Panc1 (cell line): Measurements from ENCODE around the gene DCD. TPM values are rescaled to one million over a fixed set of nuclear protein-coding genes. Genes with fewer than 3 reads are reported as not detected.

Source experiments
- ATAC-seq: fragments of 200-7000 bp; cut with Tn5 transposase; 2 replicates; pipeline ENCODE4 v1.9.1; 2020; ENCODE audit warnings: mild to moderate bottlenecking, moderate library complexity
- BruUV-seq: library from RNA; stranded (reverse); fragments of 400-500 nt; replicated peaks from 2 replicates; lab custom pipeline; 2021; lab: Mats Ljungman, UMichigan
- CTCF ChIA-PET: fragments of 300-600 bp; sonication (Branson Sonifier 250); formaldehyde crosslinking; loops from one replicate; lab custom pipeline; 2022; ENCODE audit warnings: antibody characterized with exemption; lab: Charles Lee
- POLR2A ChIA-PET: fragments of 300-600 bp; sonication (Branson Sonifier 250); formaldehyde crosslinking; loops from one replicate; lab custom pipeline; 2022; ENCODE audit warnings: antibody characterized with exemption; lab: Charles Lee
- DNase-seq: peaks from one replicate; pipeline ENCODE4 v3.0.0-alpha.2; 2010; ENCODE audit warnings: low read depth, low spot score
- H3K27ac ChIP-seq: 2 replicates; pipeline ENCODE4 v1.5.1; 2011; ENCODE audit warnings: mild to moderate bottlenecking, low read length, inconsistent platforms
- H3K27me3 ChIP-seq: fragments of 200-500 bp; sonication (Bioruptor generic); 2 replicates; pipeline ENCODE4 v1.6.0; 2014; ENCODE audit warnings: low read length, inconsistent platforms; ENCODE audit not compliant: control insufficient read depth, insufficient read depth
- H3K36me3 ChIP-seq: fragments of 200-500 bp; sonication (Bioruptor generic); 2 replicates; pipeline ENCODE4 v1.5.1; 2014; ENCODE audit warnings: inconsistent platforms, mild to moderate bottlenecking, low read length, moderate library complexity; ENCODE audit not compliant: control insufficient read depth, insufficient read depth
- H3K4me1 ChIP-seq: 2 replicates; pipeline ENCODE4 v1.5.1; 2011; ENCODE audit warnings: inconsistent platforms, mild to moderate bottlenecking, low read length, moderate library complexity; ENCODE audit not compliant: control insufficient read depth, insufficient read depth
- H3K4me3 ChIP-seq, 2 experiments: 2 replicates each; pipeline ENCODE4 v1.5.1; 2011 to 2012; ENCODE audit warnings: low read depth in 2 of 2, low read length in 2 of 2, mild to moderate bottlenecking in 2 of 2, inconsistent platforms in 1 of 2, moderate library complexity in 1 of 2
- H3K9me3 ChIP-seq: fragments of 200-500 bp; sonication (Bioruptor generic); 2 replicates; pipeline ENCODE4 v1.5.1; 2014; ENCODE audit warnings: low read depth, mild to moderate bottlenecking, inconsistent platforms, low read length, moderate library complexity; ENCODE audit not compliant: control insufficient read depth, insufficient read depth
- POLR2AphosphoS5 ChIP-seq: IDR thresholded peaks from 2 replicates; pipeline ENCODE4 v1.6.1; 2012; ENCODE audit warnings: mild to moderate bottlenecking, low read depth, low read length, moderate library complexity
- SIN3A ChIP-seq: IDR thresholded peaks from 2 replicates; pipeline ENCODE4 v1.6.1; 2012; ENCODE audit warnings: low read depth, mild to moderate bottlenecking, low read length, moderate library complexity, borderline replicate concordance; ENCODE audit not compliant: insufficient read depth
- TCF7L2 ChIP-seq: IDR thresholded peaks from 2 replicates; pipeline ENCODE4 v1.6.1; 2011; ENCODE audit warnings: mild to moderate bottlenecking, low read depth, low read length, inconsistent platforms
- in situ Hi-C: cut with HindIII; loops from 2 replicates; pipeline ENCODE4 v1.10.0; 2016; ENCODE audit warnings: low sequenced_read_pairs, low pct_unique_long_range_greater_than_20kb
- intact Hi-C: fragments of 100-400 bp; cut with micrococcal nuclease; formaldehyde crosslinking; loops from one replicate; pipeline ENCODE4 v1.10.0; 2022; ENCODE audit not compliant: unreplicated experiment
- total RNA-seq: library from RNA; stranded (reverse); gene quantifications from one replicate; pipeline ENCODE4 v1.2.1, GENCODE V29; 2021; ENCODE audit not compliant: unreplicated experiment
- TF ChIP-seq, protein P1 (sequence below), 2 experiments: IDR thresholded peaks; 2 replicates each; pipeline ENCODE4 v1.6.1; 2011 to 2012; ENCODE audit warnings: low read depth in 2 of 2, control low read depth in 1 of 2, low read length in 1 of 2, mild to moderate bottlenecking in 1 of 2, moderate library complexity in 1 of 2; ENCODE audit not compliant: insufficient read depth in 1 of 2
- TF ChIP-seq, protein P2 (sequence below): fragments of 450-650 bp; IDR thresholded peaks from 2 replicates; pipeline ENCODE4 v1.5.1; 2017; ENCODE audit warnings: mild to moderate bottlenecking

The DCD gene
- total RNA-seq, 1 experiment from 2014 or later = not detected

DNA sequence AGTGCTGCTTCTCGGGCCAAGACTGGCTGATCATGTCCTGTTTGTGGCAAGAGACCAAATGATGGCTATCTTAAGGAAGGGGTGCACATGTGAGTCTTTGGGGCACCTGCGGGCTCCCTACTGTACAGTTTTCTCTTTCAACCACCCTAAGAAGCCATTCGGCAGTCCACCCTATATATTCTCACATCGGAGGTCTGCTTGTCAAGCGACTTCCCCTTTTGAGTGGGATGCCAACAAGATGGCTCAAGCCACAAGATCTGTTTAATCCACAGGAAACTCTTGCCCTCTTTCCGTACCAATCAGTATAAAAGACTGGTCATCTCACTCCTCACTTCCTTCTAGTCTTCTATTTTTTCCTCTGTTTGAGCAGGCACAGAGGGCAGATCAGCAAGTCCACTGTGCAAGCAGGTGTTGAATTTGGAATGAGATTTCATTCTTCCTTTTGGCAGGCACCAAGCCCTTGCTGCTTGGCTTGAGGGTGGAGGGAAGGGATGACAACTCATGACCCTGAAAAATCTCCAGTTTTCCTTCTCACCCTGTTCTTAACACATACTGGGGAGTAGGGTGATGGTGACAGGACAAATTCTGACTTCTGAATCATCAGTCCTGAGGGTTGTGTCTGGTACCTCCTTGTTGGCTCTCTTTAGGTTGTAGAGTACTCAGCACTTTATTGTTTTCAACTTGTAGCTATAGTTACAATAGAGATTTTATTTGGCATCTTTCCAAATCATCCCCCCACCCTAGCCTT is 31.1 kb downstream of the DCD start:
- TF ChIP-seq SIN3A (no peak), POLR2AphosphoS5 (no peak), TCF7L2 (no peak)
- TF ChIP-seq, protein P1, sequence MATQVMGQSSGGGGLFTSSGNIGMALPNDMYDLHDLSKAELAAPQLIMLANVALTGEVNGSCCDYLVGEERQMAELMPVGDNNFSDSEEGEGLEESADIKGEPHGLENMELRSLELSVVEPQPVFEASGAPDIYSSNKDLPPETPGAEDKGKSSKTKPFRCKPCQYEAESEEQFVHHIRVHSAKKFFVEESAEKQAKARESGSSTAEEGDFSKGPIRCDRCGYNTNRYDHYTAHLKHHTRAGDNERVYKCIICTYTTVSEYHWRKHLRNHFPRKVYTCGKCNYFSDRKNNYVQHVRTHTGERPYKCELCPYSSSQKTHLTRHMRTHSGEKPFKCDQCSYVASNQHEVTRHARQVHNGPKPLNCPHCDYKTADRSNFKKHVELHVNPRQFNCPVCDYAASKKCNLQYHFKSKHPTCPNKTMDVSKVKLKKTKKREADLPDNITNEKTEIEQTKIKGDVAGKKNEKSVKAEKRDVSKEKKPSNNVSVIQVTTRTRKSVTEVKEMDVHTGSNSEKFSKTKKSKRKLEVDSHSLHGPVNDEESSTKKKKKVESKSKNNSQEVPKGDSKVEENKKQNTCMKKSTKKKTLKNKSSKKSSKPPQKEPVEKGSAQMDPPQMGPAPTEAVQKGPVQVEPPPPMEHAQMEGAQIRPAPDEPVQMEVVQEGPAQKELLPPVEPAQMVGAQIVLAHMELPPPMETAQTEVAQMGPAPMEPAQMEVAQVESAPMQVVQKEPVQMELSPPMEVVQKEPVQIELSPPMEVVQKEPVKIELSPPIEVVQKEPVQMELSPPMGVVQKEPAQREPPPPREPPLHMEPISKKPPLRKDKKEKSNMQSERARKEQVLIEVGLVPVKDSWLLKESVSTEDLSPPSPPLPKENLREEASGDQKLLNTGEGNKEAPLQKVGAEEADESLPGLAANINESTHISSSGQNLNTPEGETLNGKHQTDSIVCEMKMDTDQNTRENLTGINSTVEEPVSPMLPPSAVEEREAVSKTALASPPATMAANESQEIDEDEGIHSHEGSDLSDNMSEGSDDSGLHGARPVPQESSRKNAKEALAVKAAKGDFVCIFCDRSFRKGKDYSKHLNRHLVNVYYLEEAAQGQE (IDR thresholded peaks at IDR 0.05; ENCODE audit: insufficient read depth in 1 of 2, low read depth in 2 of 2, low read length in 1 of 2) = no peak
- TF ChIP-seq, protein P2, sequence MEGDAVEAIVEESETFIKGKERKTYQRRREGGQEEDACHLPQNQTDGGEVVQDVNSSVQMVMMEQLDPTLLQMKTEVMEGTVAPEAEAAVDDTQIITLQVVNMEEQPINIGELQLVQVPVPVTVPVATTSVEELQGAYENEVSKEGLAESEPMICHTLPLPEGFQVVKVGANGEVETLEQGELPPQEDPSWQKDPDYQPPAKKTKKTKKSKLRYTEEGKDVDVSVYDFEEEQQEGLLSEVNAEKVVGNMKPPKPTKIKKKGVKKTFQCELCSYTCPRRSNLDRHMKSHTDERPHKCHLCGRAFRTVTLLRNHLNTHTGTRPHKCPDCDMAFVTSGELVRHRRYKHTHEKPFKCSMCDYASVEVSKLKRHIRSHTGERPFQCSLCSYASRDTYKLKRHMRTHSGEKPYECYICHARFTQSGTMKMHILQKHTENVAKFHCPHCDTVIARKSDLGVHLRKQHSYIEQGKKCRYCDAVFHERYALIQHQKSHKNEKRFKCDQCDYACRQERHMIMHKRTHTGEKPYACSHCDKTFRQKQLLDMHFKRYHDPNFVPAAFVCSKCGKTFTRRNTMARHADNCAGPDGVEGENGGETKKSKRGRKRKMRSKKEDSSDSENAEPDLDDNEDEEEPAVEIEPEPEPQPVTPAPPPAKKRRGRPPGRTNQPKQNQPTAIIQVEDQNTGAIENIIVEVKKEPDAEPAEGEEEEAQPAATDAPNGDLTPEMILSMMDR = no peak
- no TSS peak for BruUV-seq
- no peak for ATAC-seq
- Histone ChIP-seq H3K4me1 (no peaks in the 10 kb centered on the region), H3K27ac (no peak overlapping the region), H3K9me3 (no peaks in the 10 kb centered on the region), H3K4me3 (no peak overlapping the region), H3K36me3 (no peaks in the 10 kb centered on the region), H3K27me3 (peaks cover 27% of the 10 kb centered on the region)
- intact Hi-C loops (no loop called here), in situ Hi-C loops (no loop called here)
- DNase-seq = no peak
- CTCF ChIA-PET = no interaction called here
- POLR2A ChIA-PET = no interaction called here

- no peak for ATAC-seq
- H3K27me3 ChIP-seq = peaks cover 33% of the 10 kb centered on the region
- H3K9me3 ChIP-seq = no peaks in the 10 kb centered on the region
- ChIA-PET CTCF (no interaction called here), POLR2A (no interaction called here)
- in situ Hi-C loops (no loop called here), intact Hi-C loops (no loop called here)
- H3K36me3 ChIP-seq = no peaks in the 10 kb centered on the region
- DNase-seq = no peak
- no peaks in the 10 kb centered on the region for H3K4me1 ChIP-seq
- TF ChIP-seq POLR2AphosphoS5 (no peak), TCF7L2 (no peak), SIN3A (no peak)
- TF ChIP-seq, protein P1 (IDR thresholded peaks at IDR 0.05; ENCODE audit: insufficient read depth in 1 of 2, low read depth in 2 of 2, low read length in 1 of 2) = no peak
- TF ChIP-seq, protein P2 = no peak
- BruUV-seq = no TSS peak
- H3K27ac ChIP-seq = no peak overlapping the region
- no peak overlapping the region for H3K4me3 ChIP-seq
Observed at GRCh38 chr12:54612225-54612750, 35.9 kb downstream of the DCD start.
